Natural killer cell (primary cell): Measurements from ENCODE around the gene BMPR2. TPM values are rescaled to one million over a fixed set of nuclear protein-coding genes. Genes with fewer than 3 reads are reported as not detected.
"Not testable (repeated sequence)": the region's sequence is repeated elsewhere in the genome, so short reads cannot be mapped to it uniquely, and the experiment has no call there.

Experiments used
- ATAC-seq, 3 donors: fragments of 150-1000 bp in 2 of 3; fragments of 200-7000 bp in 1 of 3; cut with Tn5 transposase; 1 replicate in 1 of 3; 2 replicates in 2 of 3; pipeline ENCODE4 v1.10.0; 2021; ENCODE audit warnings: mild to moderate bottlenecking in 2 of 3, moderate library complexity in 2 of 3
- DNase-seq, 2 donors: peaks; one replicate each; pipeline versions ENCODE4 v3.0.0 to v3.0.0-alpha.2; 2013 to 2021; ENCODE audit warnings: mixed read lengths in 1 of 2
- H3K27ac ChIP-seq: one replicate; pipeline ENCODE4 v1.5.1; 2013; ENCODE audit warnings: mild to moderate bottlenecking, low read length
- H3K27me3 ChIP-seq: one replicate; pipeline ENCODE4 v1.6.1; 2013; ENCODE audit warnings: low read length; ENCODE audit not compliant: control insufficient read depth, insufficient read depth
- H3K36me3 ChIP-seq: one replicate; pipeline ENCODE4 v1.6.1; 2013; ENCODE audit warnings: low read length; ENCODE audit not compliant: control insufficient read depth, insufficient read depth
- H3K4me1 ChIP-seq: one replicate; pipeline ENCODE4 v1.6.1; 2013; ENCODE audit warnings: low read length; ENCODE audit not compliant: control insufficient read depth, insufficient read depth
- H3K4me3 ChIP-seq: one replicate; pipeline ENCODE4 v1.5.1; 2013; ENCODE audit warnings: low read length
- H3K9me3 ChIP-seq: one replicate; pipeline ENCODE4 v1.6.1; 2013; ENCODE audit warnings: low read length; ENCODE audit not compliant: control insufficient read depth, insufficient read depth
- H3K27ac Mint-ChIP-seq, 2 donors: one replicate each; pipeline ENCODE4 v1.8.0; 2022; ENCODE audit warnings: mild to moderate bottlenecking in 2 of 2, mixed read lengths in 2 of 2, moderate library complexity in 1 of 2
- H3K27me3 Mint-ChIP-seq, 2 donors: one replicate each; pipeline ENCODE4 v1.8.0; 2022; ENCODE audit warnings: low read depth in 2 of 2, mixed read lengths in 2 of 2
- H3K36me3 Mint-ChIP-seq: one replicate; pipeline ENCODE4 v1.8.0; 2022; ENCODE audit warnings: mixed read lengths
- H3K4me1 Mint-ChIP-seq, 2 donors: one replicate each; pipeline ENCODE4 v1.8.0; 2022; ENCODE audit warnings: mixed read lengths in 2 of 2
- H3K4me3 Mint-ChIP-seq: one replicate; pipeline ENCODE4 v1.8.0; 2022; ENCODE audit warnings: mild to moderate bottlenecking, moderate library complexity, mixed read lengths
- H3K9me3 Mint-ChIP-seq, 2 donors: one replicate each; pipeline ENCODE4 v1.8.0; 2022; ENCODE audit warnings: mixed read lengths in 2 of 2
- CTCF ChIP-seq: fragments of 200-600 bp; IDR thresholded peaks from one replicate; pipeline ENCODE4 v1.8.0; 2022; ENCODE audit warnings: antibody characterized with exemption
- WGBS: methylation state at CpG from one replicate; pipeline ENCODE4 v1.1.7; 2013; ENCODE audit warnings: missing lambda C conversion rate; ENCODE audit not compliant: insufficient coverage; 5-methylcytosine and 5-hydroxymethylcytosine counted together
- intact Hi-C: fragments of 100-400 bp; cut with micrococcal nuclease; formaldehyde crosslinking; loops from one replicate; pipeline ENCODE4 v1.14.2; 2022
- total RNA-seq, 4 donors: library from RNA; stranded (reverse); fragments of 120-200 nt in 1 of 4; gene quantifications; one replicate each; pipeline versions ENCODE4 v1.2.3 to v1.2.4, GENCODE V29; 2013 to 2022

BMPR2 gene
- total RNA-seq, 3 donors from 2014 or later (not counting 1 experiment from before 2014, with no cell fraction given) = 17.8 to 25.5 (median 23.2) TPM

GRCh38 chr2:202545523-202545922 lies 169.4 kb downstream of the BMPR2 start:
- Mint-ChIP-seq H3K27me3 (no peaks in the 10 kb centered on the region), H3K27ac (no peak overlapping the region), H3K9me3 (no peaks in the 10 kb centered on the region), H3K4me1 (no peaks in the 10 kb centered on the region), H3K4me3 (no peak overlapping the region), H3K36me3 (no peaks in the 10 kb centered on the region)
- ATAC-seq (no peak), DNase-seq (no peak)
- 100% methylated on average over 1 of the region's 1 CpG for WGBS
- TF ChIP-seq CTCF = no peak
- Histone ChIP-seq H3K27ac (no peak overlapping the region), H3K36me3 (no peaks in the 10 kb centered on the region), H3K9me3 (no peaks in the 10 kb centered on the region), H3K4me3 (no peak overlapping the region), H3K27me3 (no peaks in the 10 kb centered on the region), H3K4me1 (no peaks in the 10 kb centered on the region)
- intact Hi-C loops = no loop called here

- H3K27ac Mint-ChIP-seq = no peak overlapping the region
- Histone ChIP-seq H3K27me3 (no peaks in the 10 kb centered on the region), H3K27ac (no peak overlapping the region), H3K4me1 (no peaks in the 10 kb centered on the region), H3K36me3 (no peaks in the 10 kb centered on the region), H3K9me3 (no peaks in the 10 kb centered on the region), H3K4me3 (no peak overlapping the region)
- H3K9me3 Mint-ChIP-seq = no peaks in the 10 kb centered on the region
- TF ChIP-seq CTCF = no peak
- intact Hi-C loops = no loop called here
- DNase-seq (no peak), ATAC-seq (no peak)
- no peaks in the 10 kb centered on the region for H3K36me3 Mint-ChIP-seq
- H3K4me1 Mint-ChIP-seq = no peaks in the 10 kb centered on the region
- no peaks in the 10 kb centered on the region for H3K27me3 Mint-ChIP-seq
- no peak overlapping the region for H3K4me3 Mint-ChIP-seq
- no CpG with 5 or more reads among the region's 2 CpGs for WGBS
Measured at GRCh38 chr2:202545931-202546330, 169.8 kb downstream of the BMPR2 start.

DNA sequence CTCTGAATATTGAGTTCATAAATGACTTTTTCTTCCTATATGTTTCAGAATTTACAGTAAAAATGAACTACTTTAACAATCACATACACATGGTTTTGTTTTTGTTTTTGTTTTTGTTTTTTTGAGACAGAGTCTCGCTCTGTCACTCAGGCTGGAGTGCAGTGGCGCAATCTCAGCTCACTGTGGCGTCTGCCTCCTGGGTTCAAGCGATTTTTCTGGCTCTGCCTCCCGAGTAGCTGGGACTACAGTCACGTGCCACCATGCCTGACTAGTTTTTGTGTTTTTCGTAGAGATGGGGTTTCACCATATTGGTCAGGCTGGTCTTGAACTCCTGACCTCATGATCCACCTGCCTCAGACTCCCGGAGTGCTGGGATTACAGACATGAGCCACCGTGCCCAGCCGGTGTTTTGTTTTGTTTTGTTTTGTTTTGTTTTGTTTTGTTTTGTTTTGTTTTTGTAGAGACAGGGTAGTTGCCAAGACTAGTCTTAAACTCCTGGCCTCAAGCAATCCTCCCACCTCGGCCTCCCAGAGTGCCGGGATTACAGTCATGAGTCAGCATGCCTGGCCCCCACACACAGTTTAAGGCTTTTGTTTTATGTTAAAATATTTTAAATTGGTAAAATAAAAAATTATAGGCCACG lies 170.5 kb downstream of the BMPR2 start:
- H3K36me3 Mint-ChIP-seq, H3K27me3 ChIP-seq, intact Hi-C loops, H3K36me3 ChIP-seq, DNase-seq, ATAC-seq, H3K27ac Mint-ChIP-seq, H3K27ac ChIP-seq, H3K4me3 ChIP-seq, H3K4me3 Mint-ChIP-seq, H3K4me1 Mint-ChIP-seq, H3K4me1 ChIP-seq, H3K27me3 Mint-ChIP-seq, H3K9me3 Mint-ChIP-seq, H3K9me3 ChIP-seq: not testable (repeated sequence)
- WGBS = 94% methylated on average over 10 of the region's 13 CpGs

- no CpG with 5 or more reads among the region's 2 CpGs for WGBS
- no peak overlapping the region for H3K4me3 ChIP-seq
- no peaks in the 10 kb centered on the region for H3K27me3 ChIP-seq
- Mint-ChIP-seq H3K27me3 (no peaks in the 10 kb centered on the region), H3K9me3 (no peaks in the 10 kb centered on the region), H3K36me3 (no peaks in the 10 kb centered on the region), H3K4me3 (no peak overlapping the region), H3K27ac (no peak overlapping the region), H3K4me1 (no peaks in the 10 kb centered on the region)
- DNase-seq = no peak
- TF ChIP-seq CTCF = no peak
- H3K4me1 ChIP-seq = no peaks in the 10 kb centered on the region
- H3K27ac ChIP-seq = no peak overlapping the region
- no peaks in the 10 kb centered on the region for H3K9me3 ChIP-seq
- peaks cover 5% of the 10 kb centered on the region for H3K36me3 ChIP-seq
- intact Hi-C loops = no loop called here
- no peak for ATAC-seq
Measured at GRCh38 chr2:202548240-202548639, 172.1 kb downstream of the BMPR2 start.

GRCh38 chr2:202551000-202551399 lies 174.9 kb downstream of the BMPR2 start:
- intact Hi-C loops, H3K27me3 ChIP-seq, H3K4me3 ChIP-seq, H3K4me3 Mint-ChIP-seq, DNase-seq, H3K4me1 ChIP-seq, H3K27ac ChIP-seq, ATAC-seq, H3K9me3 ChIP-seq, H3K9me3 Mint-ChIP-seq, H3K27ac Mint-ChIP-seq, H3K27me3 Mint-ChIP-seq: not testable (repeated sequence)
- H3K36me3 ChIP-seq = peaks cover 10% of the 10 kb centered on the region
- Mint-ChIP-seq H3K36me3 (peaks cover 18% of the 10 kb centered on the region), H3K4me1 (peaks cover 10% of the 10 kb centered on the region in 2 donors)
- 92% methylated on average over 5 of the region's 10 CpGs for WGBS
